ENCODE measurements around the gene DPY19L1.
"Not testable (repeated sequence)": the region's sequence is repeated elsewhere in the genome, so short reads cannot be mapped to it uniquely, and the experiment has no call there.

DNA sequence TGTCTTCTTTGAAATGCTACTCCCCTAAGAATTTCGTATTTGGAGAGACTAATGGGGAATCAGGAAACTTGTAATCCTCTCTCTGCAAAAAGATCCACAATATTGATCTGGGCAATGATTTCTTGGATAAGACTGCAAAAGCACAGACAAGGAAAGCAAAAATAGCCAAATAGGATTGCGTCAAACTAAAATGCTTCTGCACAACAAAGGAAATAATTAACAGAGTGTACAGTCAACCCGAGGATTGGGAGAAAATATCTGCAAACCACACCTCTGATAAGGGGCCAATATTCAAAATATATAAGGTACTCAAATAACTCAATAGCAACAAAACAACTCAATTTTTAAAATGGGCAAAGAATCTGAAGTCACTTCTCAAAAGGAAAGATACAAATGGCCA is 52.1 kb downstream of the DPY19L1 start:
- TF ChIP-seq, protein P1, sequence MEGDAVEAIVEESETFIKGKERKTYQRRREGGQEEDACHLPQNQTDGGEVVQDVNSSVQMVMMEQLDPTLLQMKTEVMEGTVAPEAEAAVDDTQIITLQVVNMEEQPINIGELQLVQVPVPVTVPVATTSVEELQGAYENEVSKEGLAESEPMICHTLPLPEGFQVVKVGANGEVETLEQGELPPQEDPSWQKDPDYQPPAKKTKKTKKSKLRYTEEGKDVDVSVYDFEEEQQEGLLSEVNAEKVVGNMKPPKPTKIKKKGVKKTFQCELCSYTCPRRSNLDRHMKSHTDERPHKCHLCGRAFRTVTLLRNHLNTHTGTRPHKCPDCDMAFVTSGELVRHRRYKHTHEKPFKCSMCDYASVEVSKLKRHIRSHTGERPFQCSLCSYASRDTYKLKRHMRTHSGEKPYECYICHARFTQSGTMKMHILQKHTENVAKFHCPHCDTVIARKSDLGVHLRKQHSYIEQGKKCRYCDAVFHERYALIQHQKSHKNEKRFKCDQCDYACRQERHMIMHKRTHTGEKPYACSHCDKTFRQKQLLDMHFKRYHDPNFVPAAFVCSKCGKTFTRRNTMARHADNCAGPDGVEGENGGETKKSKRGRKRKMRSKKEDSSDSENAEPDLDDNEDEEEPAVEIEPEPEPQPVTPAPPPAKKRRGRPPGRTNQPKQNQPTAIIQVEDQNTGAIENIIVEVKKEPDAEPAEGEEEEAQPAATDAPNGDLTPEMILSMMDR (IDR thresholded peaks at IDR 0.05), result not testable (repeated sequence)
- not testable (repeated sequence) for TF ChIP-seq POLR2A, POLR2AphosphoS5 (IDR thresholded peaks at IDR 0.05)
